BE2C (cell line): ENCODE results near the gene MAP3K5.

Source experiments
- DNase-seq: peaks from one replicate; pipeline ENCODE4 v3.0.0-alpha.2; 2020
- H3K27me3 ChIP-seq: fragments of 250-450 bp; sonication (Bioruptor Pico); 2 replicates; pipeline ENCODE4 v1.5.1; 2020; ENCODE audit warnings: mild to moderate bottlenecking
- H3K36me3 ChIP-seq: fragments of 250-450 bp; sonication (Bioruptor Pico); 2 replicates; pipeline ENCODE4 v1.5.1; 2020; ENCODE audit warnings: mild to moderate bottlenecking
- H3K4me1 ChIP-seq: fragments of 250-450 bp; sonication (Bioruptor Pico); 2 replicates; pipeline ENCODE4 v1.5.1; 2020
- H3K4me3 ChIP-seq: 2 replicates; pipeline ENCODE4 v1.5.1; 2011; ENCODE audit warnings: low read depth, low read length
- H3K9me3 ChIP-seq: fragments of 250-450 bp; sonication (Bioruptor Pico); 2 replicates; pipeline ENCODE4 v1.5.1; 2020
- TF ChIP-seq, protein P1 (sequence below): IDR thresholded peaks from 2 replicates; pipeline ENCODE4 v1.5.1; 2012; ENCODE audit warnings: mild to moderate bottlenecking, low read depth, low read length

MAP3K5 gene

GRCh38 chr6:136775548-136775947 is 16.7 kb downstream of the MAP3K5 start:
- H3K9me3 ChIP-seq = no peaks in the 10 kb centered on the region
- no peak overlapping the region for H3K4me3 ChIP-seq
- no peaks in the 10 kb centered on the region for H3K36me3 ChIP-seq
- TF ChIP-seq, protein P1, sequence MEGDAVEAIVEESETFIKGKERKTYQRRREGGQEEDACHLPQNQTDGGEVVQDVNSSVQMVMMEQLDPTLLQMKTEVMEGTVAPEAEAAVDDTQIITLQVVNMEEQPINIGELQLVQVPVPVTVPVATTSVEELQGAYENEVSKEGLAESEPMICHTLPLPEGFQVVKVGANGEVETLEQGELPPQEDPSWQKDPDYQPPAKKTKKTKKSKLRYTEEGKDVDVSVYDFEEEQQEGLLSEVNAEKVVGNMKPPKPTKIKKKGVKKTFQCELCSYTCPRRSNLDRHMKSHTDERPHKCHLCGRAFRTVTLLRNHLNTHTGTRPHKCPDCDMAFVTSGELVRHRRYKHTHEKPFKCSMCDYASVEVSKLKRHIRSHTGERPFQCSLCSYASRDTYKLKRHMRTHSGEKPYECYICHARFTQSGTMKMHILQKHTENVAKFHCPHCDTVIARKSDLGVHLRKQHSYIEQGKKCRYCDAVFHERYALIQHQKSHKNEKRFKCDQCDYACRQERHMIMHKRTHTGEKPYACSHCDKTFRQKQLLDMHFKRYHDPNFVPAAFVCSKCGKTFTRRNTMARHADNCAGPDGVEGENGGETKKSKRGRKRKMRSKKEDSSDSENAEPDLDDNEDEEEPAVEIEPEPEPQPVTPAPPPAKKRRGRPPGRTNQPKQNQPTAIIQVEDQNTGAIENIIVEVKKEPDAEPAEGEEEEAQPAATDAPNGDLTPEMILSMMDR = no peak
- H3K27me3 ChIP-seq = no peaks in the 10 kb centered on the region
- H3K4me1 ChIP-seq = peaks cover 4% of the 10 kb centered on the region; the same call in 1 of the 2 replicates
- DNase-seq = no peak

DNA sequence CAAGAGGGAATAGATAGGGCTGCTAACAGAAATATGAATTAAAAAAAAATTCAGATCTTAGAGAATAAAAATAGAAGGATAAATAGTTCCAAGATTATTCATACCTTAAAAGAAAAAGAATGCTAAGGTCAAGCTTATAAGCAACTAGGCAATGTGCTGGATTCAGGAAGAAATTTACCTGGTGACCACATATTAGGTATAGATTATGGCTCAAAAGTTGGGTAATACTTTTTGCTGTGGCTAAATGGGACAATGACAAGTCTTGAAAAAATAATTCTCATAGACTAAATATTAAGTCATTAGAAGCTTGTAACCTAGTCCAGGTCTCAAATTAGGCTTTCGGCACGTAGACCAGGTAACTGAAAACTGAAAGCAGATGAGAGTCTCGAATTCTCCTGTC is 17.2 kb downstream of the MAP3K5 start:
- Histone ChIP-seq H3K4me3 (no peak overlapping the region), H3K36me3 (no peaks in the 10 kb centered on the region)
- no peak for DNase-seq

GRCh38 chr6:136774228-136775041 is 17.8 kb downstream of the MAP3K5 start:
- DNase-seq = no peak
- no peak overlapping the region for H3K4me3 ChIP-seq
- TF ChIP-seq, protein P1 = no peak
- H3K27me3 ChIP-seq = no peaks in the 10 kb centered on the region
- no peaks in the 10 kb centered on the region for H3K9me3 ChIP-seq
- no peaks in the 10 kb centered on the region for H3K36me3 ChIP-seq
- H3K4me1 ChIP-seq = no peaks in the 10 kb centered on the region

More for the DNA sequence above, 17.2 kb downstream of the MAP3K5 start:
- TF ChIP-seq, protein P1 = no peak
- peaks cover 4% of the 10 kb centered on the region; the same call in 1 of the 2 replicates for H3K4me1 ChIP-seq
- H3K9me3 ChIP-seq = no peaks in the 10 kb centered on the region
- H3K27me3 ChIP-seq = no peaks in the 10 kb centered on the region

DNA sequence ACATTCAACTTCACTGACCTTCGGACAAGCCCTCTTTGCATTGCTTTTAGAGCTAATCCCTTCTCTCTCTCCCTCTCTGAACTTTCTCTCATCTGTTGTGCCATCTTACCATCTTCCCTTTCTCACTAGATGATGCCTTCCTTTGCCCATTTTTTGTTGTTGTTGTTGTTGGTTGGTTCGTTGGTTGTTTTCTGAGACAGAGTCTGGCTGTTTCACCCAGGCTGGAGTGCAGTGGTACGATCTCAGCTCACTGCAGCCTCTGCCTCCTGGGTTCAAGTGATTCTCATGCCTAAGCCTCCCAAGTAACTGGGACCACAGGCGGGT is 18.8 kb downstream of the MAP3K5 start:
- TF ChIP-seq, protein P1 = no peak
- Histone ChIP-seq H3K27me3 (no peaks in the 10 kb centered on the region), H3K36me3 (no peaks in the 10 kb centered on the region), H3K4me1 (no peaks in the 10 kb centered on the region), H3K9me3 (no peaks in the 10 kb centered on the region), H3K4me3 (no peak overlapping the region)
- DNase-seq = no peak

DNA sequence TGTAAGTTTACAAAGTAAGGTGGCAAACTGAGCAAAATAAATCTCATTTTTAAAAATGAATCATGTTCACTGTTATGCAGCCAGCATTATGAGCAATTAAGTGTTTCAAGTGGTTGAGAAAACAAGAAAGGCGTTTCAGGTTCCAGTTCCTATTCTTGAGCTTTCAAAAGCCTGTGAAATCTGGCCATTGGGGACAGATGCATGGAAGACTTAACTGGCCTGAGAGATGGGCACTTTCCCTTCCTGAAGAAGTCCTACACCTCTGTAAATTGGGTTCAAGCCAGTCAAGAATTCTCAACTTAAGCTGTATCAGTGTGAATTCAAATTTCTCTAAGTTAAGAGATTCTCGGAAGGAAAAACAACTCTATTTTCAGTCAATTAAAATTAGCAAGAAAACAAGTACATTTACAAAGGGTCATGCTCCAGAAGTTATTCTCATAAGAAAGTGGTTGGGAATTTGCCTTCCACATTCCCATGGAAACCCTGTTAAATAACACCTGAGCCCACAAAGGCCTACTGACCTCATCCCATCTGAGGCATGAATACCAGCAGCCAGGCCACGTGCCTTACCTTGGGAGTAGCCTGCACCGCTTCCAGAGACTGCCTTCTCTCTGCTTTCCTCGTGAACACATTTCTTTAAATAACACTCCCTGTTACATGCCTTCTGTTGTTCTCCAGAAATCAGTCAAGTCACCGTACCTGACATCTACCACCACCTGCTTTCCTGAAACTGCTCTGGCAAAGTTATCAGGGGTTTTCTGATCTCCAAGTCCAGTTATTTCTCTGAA is 19.4 kb downstream of the MAP3K5 start:
- TF ChIP-seq, protein P1 = no peak
- Histone ChIP-seq H3K27me3 (no peaks in the 10 kb centered on the region), H3K4me1 (no peaks in the 10 kb centered on the region), H3K9me3 (no peaks in the 10 kb centered on the region), H3K36me3 (no peaks in the 10 kb centered on the region), H3K4me3 (no peak overlapping the region)
- no peak for DNase-seq

DNA sequence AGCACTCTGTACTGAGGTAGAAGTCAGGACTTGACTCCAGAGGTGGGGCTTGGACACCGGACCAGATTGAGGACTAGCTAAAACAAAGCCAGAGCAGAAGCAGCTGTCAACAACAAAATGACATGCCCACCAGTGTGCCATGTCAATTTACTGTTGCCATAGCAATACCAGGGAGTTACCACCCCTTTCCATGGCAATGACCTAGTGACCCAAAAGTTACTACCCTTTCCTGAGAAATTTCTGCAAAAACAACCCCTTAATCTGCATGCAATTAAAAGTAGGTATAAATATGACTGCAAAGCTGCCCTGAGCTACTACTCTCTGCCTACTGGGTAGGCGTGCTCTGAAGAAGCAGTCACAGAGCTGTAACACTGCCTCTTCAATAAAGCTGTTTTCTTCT is 21.0 kb downstream of the MAP3K5 start:
- Histone ChIP-seq H3K9me3 (no peaks in the 10 kb centered on the region), H3K36me3 (no peaks in the 10 kb centered on the region), H3K4me1 (peaks cover 2% of the 10 kb centered on the region), H3K4me3 (no peak overlapping the region), H3K27me3 (no peaks in the 10 kb centered on the region)
- no peak for DNase-seq
- TF ChIP-seq, protein P1 = no peak
